K562 (cell line): Measurements from ENCODE around the gene ZBTB16.

Source experiments
- CBFB ChIP-seq: sonication (generic); formaldehyde crosslinking; IDR thresholded peaks from 2 replicates; pipeline ENCODE4 v1.4.0; 2020; ENCODE audit warnings: mild to moderate bottlenecking, missing genetic modification reagents
- ETS1 ChIP-seq: conservative IDR thresholded peaks from 2 replicates; pipeline ENCODE4 v1.6.1; 2011; ENCODE audit warnings: low read depth, mild to moderate bottlenecking, low read length; ENCODE audit not compliant: control insufficient read depth
- EZH2 ChIP-seq: IDR thresholded peaks from 2 replicates; pipeline ENCODE4 v1.6.1; 2012; ENCODE audit warnings: low read depth, mild to moderate bottlenecking, inconsistent platforms, low read length, borderline replicate concordance
- TF ChIP-seq, protein P1 (sequence below), 3 experiments: IDR thresholded peaks in 2 of 3; conservative IDR thresholded peaks in 1 of 3; 2 replicates each; pipeline ENCODE4 v1.5.1; 2011 to 2012; ENCODE audit warnings: low read length in 3 of 3, mild to moderate bottlenecking in 3 of 3, control low read depth in 2 of 3, improper control_type of control experiment in 1 of 3, inconsistent platforms in 1 of 3, low read depth in 1 of 3, mixed read lengths in 1 of 3, moderate library complexity in 1 of 3; ENCODE audit not compliant: insufficient read depth in 2 of 3

DNA sequence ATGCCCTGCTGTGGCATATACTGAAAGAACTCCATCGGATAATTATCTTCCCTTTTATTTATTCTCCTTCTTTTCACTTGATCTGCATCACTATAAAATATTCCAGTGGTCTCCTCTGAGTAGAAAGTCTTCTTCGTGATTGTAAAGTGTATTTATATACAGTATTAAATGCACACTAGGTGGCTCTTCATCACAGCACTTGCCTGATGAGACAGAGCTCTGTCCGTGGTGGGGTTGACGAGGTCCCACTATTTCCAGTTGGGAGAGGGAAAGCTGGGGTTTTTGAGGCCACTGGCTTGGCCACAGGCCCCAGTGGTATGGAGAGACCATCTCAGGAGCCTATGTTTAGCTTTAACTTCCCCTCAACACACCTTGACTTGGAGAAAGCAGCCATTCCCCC lies 31.6 kb upstream of the ZBTB16 start:
- TF ChIP-seq, protein P1, sequence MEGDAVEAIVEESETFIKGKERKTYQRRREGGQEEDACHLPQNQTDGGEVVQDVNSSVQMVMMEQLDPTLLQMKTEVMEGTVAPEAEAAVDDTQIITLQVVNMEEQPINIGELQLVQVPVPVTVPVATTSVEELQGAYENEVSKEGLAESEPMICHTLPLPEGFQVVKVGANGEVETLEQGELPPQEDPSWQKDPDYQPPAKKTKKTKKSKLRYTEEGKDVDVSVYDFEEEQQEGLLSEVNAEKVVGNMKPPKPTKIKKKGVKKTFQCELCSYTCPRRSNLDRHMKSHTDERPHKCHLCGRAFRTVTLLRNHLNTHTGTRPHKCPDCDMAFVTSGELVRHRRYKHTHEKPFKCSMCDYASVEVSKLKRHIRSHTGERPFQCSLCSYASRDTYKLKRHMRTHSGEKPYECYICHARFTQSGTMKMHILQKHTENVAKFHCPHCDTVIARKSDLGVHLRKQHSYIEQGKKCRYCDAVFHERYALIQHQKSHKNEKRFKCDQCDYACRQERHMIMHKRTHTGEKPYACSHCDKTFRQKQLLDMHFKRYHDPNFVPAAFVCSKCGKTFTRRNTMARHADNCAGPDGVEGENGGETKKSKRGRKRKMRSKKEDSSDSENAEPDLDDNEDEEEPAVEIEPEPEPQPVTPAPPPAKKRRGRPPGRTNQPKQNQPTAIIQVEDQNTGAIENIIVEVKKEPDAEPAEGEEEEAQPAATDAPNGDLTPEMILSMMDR (IDR thresholded peaks at IDR 0.05 in 2 of 3, conservative IDR thresholded peaks at IDR 0.05 in 1 of 3; ENCODE audit: insufficient read depth in 2 of 3, low read depth in 1 of 3, low read length in 3 of 3): 0 out of 6 replicates have a peak, but pooled peaks of 1 of the 3 experiments have one; percentile 3
- TF ChIP-seq CBFB (CRISPR knock-in tag) (no peak), ETS1 (no peak), EZH2 (no peak)
